ENCODE data around the gene CENATAC.
"Not testable (repeated sequence)": the region's sequence is repeated elsewhere in the genome, so short reads cannot be mapped to it uniquely, and the experiment has no call there.

Gene CENATAC

GRCh38 chr11:118979434-118979833 is 18.5 kb upstream of the CENATAC start:
- no peak for DNase-seq (ENCODE audit: low read depth)
- TF ChIP-seq CTCF (IDR thresholded peaks at IDR 0.05; ENCODE audit: insufficient read depth, low read depth, low read length, missing control alignments) = no peak
- H3K4me3 ChIP-seq (ENCODE audit: low read depth, low read length) = no peak overlapping the region

- no peak overlapping the region for H3K4me3 ChIP-seq (ENCODE audit: low read depth, low read length)
- no peak for DNase-seq (ENCODE audit: low read depth)
- TF ChIP-seq CTCF (IDR thresholded peaks at IDR 0.05; ENCODE audit: insufficient read depth, low read depth, low read length, missing control alignments) = no peak
These were observed 17.6 kb upstream of the CENATAC start for GRCh38 chr11:118980191-118980881.

- not testable (repeated sequence) for DNase-seq (ENCODE audit: low read depth); H3K4me3 ChIP-seq (ENCODE audit: low read depth, low read length)
These were observed 13.6 kb upstream of the CENATAC start for GRCh38 chr11:118984337-118984736.

- no peak for DNase-seq (ENCODE audit: low read depth)
- no peak overlapping the region for H3K4me3 ChIP-seq (ENCODE audit: low read depth, low read length)
- no peak for TF ChIP-seq CTCF (IDR thresholded peaks at IDR 0.05; ENCODE audit: insufficient read depth, low read depth, low read length, missing control alignments)
These were observed 13.1 kb upstream of the CENATAC start for GRCh38 chr11:118984825-118985224.

GRCh38 chr11:118988280-118988679 is 9.7 kb upstream of the CENATAC start:
- H3K4me3 ChIP-seq (ENCODE audit: low read depth, low read length) = no peak overlapping the region
- DNase-seq (ENCODE audit: low read depth) = no peak
- TF ChIP-seq CTCF (IDR thresholded peaks at IDR 0.05; ENCODE audit: insufficient read depth, low read depth, low read length, missing control alignments) = no peak

- not testable (repeated sequence) for DNase-seq (ENCODE audit: low read depth); H3K4me3 ChIP-seq (ENCODE audit: low read depth, low read length)
These were observed 6.4 kb upstream of the CENATAC start for GRCh38 chr11:118991486-118992038.

GRCh38 chr11:118996926-118997626 is 862 bp upstream of the CENATAC start:
- peak; percentile 51 for TF ChIP-seq CTCF (IDR thresholded peaks at IDR 0.05; ENCODE audit: insufficient read depth, low read depth, low read length, missing control alignments)
- DNase-seq (ENCODE audit: low read depth) = peak; percentile 78
- peak overlapping the region; percentile 78 for H3K4me3 ChIP-seq (ENCODE audit: low read depth, low read length)

GRCh38 chr11:118998388-118998717 is 415 bp downstream of the CENATAC start:
- peak overlapping the region; percentile 78 for H3K4me3 ChIP-seq (ENCODE audit: low read depth, low read length)
- no peak for DNase-seq (ENCODE audit: low read depth)

More at GRCh38 chr11:118998388-118998717, 415 bp downstream of the CENATAC start:
- TF ChIP-seq CTCF (IDR thresholded peaks at IDR 0.05; ENCODE audit: insufficient read depth, low read depth, low read length, missing control alignments) = no peak

Data from GM12865 (cell line).